HL-60 (cell line): ENCODE results near the gene EYS.
A peak's percentile ranks its signal among the peaks of the same experiment; 100 is the strongest.

Experiments
- DNase-seq, 2 experiments: peaks; one replicate each; pipeline ENCODE4 v3.0.0-alpha.2; 2010 to 2020; ENCODE audit warnings: low read depth in 1 of 2, low spot score in 1 of 2
- H3K27ac ChIP-seq: fragments of 250-450 bp; sonication (Bioruptor Pico); replicated peaks from 2 replicates; pipeline ENCODE4 v1.5.1; 2020; ENCODE audit warnings: mild to moderate bottlenecking, moderate library complexity
- H3K27me3 ChIP-seq: fragments of 250-450 bp; sonication (Bioruptor Pico); 2 replicates; pipeline ENCODE4 v1.5.1; 2021; ENCODE audit warnings: mild to moderate bottlenecking, moderate library complexity; ENCODE audit not compliant: insufficient read depth, poor library complexity, severe bottlenecking
- H3K4me3 ChIP-seq: replicated peaks from 2 replicates; pipeline ENCODE4 v1.5.1; 2011; ENCODE audit warnings: mild to moderate bottlenecking, control low read depth, low read length; ENCODE audit not compliant: insufficient read depth
- GABPA ChIP-seq: IDR thresholded peaks from 2 replicates; pipeline ENCODE4 v1.6.1; 2012; ENCODE audit warnings: low read depth
- POLR2AphosphoS5 ChIP-seq: IDR thresholded peaks from 2 replicates; pipeline ENCODE4 v1.6.1; 2012; ENCODE audit warnings: low read depth
- SPI1 ChIP-seq: IDR thresholded peaks from 2 replicates; pipeline ENCODE4 v1.6.1; 2012; ENCODE audit warnings: low read depth, mild to moderate bottlenecking, borderline replicate concordance
- TF ChIP-seq, protein P1 (sequence below): IDR thresholded peaks from 2 replicates; pipeline ENCODE4 v1.6.1; 2012; ENCODE audit warnings: low read depth; ENCODE audit not compliant: insufficient replicate concordance
- TF ChIP-seq, protein P2 (sequence below): IDR thresholded peaks from one replicate; pipeline ENCODE4 v1.5.1; 2011; ENCODE audit warnings: low read length, control low read depth, inconsistent platforms; ENCODE audit not compliant: insufficient read depth

Gene EYS

DNA sequence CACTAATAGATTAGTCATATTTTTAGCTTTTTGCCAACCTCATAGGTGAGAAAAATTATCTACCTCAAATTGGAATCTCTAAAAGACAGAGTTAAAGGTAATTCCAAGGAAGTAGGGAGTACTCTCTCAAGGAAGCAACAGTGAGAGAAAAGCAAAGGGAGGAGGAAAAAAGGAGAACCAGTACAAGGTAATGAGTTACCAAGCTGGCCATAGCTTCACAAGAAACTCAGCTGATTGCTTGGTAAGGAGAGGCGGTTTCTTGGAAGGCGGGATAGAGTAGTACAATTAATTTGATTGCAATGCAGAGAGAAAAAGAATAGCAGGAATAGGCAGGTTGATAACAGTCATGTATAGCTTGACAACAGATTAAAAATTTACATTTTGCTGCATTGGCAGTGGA lies 1933.8 kb downstream of the EYS start:
- Histone ChIP-seq H3K27me3 (peaks cover 4% of the 10 kb centered on the region), H3K27ac (no peak overlapping the region), H3K4me3 (no peak overlapping the region)
- TF ChIP-seq, protein P1, sequence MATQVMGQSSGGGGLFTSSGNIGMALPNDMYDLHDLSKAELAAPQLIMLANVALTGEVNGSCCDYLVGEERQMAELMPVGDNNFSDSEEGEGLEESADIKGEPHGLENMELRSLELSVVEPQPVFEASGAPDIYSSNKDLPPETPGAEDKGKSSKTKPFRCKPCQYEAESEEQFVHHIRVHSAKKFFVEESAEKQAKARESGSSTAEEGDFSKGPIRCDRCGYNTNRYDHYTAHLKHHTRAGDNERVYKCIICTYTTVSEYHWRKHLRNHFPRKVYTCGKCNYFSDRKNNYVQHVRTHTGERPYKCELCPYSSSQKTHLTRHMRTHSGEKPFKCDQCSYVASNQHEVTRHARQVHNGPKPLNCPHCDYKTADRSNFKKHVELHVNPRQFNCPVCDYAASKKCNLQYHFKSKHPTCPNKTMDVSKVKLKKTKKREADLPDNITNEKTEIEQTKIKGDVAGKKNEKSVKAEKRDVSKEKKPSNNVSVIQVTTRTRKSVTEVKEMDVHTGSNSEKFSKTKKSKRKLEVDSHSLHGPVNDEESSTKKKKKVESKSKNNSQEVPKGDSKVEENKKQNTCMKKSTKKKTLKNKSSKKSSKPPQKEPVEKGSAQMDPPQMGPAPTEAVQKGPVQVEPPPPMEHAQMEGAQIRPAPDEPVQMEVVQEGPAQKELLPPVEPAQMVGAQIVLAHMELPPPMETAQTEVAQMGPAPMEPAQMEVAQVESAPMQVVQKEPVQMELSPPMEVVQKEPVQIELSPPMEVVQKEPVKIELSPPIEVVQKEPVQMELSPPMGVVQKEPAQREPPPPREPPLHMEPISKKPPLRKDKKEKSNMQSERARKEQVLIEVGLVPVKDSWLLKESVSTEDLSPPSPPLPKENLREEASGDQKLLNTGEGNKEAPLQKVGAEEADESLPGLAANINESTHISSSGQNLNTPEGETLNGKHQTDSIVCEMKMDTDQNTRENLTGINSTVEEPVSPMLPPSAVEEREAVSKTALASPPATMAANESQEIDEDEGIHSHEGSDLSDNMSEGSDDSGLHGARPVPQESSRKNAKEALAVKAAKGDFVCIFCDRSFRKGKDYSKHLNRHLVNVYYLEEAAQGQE = no peak
- TF ChIP-seq SPI1 = no peak
- TF ChIP-seq POLR2AphosphoS5 = no peak
- TF ChIP-seq, protein P2, sequence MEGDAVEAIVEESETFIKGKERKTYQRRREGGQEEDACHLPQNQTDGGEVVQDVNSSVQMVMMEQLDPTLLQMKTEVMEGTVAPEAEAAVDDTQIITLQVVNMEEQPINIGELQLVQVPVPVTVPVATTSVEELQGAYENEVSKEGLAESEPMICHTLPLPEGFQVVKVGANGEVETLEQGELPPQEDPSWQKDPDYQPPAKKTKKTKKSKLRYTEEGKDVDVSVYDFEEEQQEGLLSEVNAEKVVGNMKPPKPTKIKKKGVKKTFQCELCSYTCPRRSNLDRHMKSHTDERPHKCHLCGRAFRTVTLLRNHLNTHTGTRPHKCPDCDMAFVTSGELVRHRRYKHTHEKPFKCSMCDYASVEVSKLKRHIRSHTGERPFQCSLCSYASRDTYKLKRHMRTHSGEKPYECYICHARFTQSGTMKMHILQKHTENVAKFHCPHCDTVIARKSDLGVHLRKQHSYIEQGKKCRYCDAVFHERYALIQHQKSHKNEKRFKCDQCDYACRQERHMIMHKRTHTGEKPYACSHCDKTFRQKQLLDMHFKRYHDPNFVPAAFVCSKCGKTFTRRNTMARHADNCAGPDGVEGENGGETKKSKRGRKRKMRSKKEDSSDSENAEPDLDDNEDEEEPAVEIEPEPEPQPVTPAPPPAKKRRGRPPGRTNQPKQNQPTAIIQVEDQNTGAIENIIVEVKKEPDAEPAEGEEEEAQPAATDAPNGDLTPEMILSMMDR = no peak
- TF ChIP-seq GABPA = no peak
- DNase-seq = no peak

DNA sequence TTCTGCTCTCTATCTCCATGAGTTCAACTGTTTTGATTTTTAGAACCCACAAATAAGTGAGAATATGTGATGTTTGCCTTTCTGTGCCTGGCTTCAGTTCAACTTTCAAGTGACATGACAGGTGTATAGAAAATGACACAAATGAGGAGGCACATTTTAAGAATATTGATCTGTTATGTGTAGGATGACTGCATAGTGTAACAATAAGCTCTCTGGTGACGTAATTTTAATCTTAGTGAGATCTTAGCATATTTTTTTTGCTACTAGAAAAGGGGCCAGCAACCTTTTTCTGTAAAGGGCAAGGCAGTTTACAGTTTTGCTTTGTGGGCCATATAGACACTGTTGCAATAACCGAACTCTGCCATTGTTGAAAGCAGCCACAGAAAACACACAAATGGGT lies 1941.2 kb downstream of the EYS start:
- no peak overlapping the region for H3K4me3 ChIP-seq
- TF ChIP-seq, protein P2 = no peak
- TF ChIP-seq, protein P1 = no peak
- TF ChIP-seq POLR2AphosphoS5 = no peak
- no peak for TF ChIP-seq SPI1
- no peak for DNase-seq
- H3K27ac ChIP-seq = no peak overlapping the region
- no peaks in the 10 kb centered on the region for H3K27me3 ChIP-seq

DNA sequence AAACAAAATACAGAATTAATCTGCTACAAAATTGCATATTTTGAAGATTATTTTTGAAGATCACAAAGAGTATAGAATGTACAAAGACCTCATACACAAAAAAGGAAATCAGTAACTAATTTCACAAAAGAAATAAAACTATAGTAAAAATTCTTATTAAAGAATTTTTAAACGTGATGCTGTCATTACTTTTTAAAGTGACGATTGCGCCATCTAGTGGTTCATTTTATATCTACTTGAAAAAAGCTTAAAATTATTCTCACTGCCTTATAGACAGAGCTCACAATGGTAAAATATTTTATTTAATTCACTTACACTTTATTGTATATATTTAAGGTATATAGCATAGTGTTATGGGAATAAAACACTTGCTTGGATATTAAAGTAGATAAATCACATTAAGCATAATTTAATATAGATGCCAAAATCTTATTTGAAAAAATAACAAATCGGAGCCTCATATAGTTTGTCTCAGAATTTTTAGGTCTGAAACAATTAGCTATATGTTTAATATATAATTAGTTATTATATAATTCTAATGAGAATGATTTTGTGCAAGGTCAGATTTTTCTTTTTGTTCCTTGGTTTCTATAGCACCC lies 1942.6 kb downstream of the EYS start:
- TF ChIP-seq, protein P2 = no peak
- TF ChIP-seq, protein P1 = no peak
- TF ChIP-seq POLR2AphosphoS5 (no peak), GABPA (no peak), SPI1 (no peak)
- H3K27me3 ChIP-seq = no peaks in the 10 kb centered on the region
- peak in 1 of 2 experiments; percentile 4 for DNase-seq
- H3K4me3 ChIP-seq = no peak overlapping the region
- no peak overlapping the region for H3K27ac ChIP-seq
